ENCODE data around the gene FRAS1.

Gene FRAS1

GRCh38 chr4:78552389-78553042 lies 495.4 kb downstream of the FRAS1 start:
- Histone ChIP-seq H3K36me3 (ENCODE audit: insufficient read depth, low read length) (no peaks in the 10 kb centered on the region), H4K20me1 (ENCODE audit: insufficient read depth, low read length) (no peaks in the 10 kb centered on the region), H3K27ac (ENCODE audit: low read length) (no peak overlapping the region), H2AFZ (ENCODE audit: low read depth, low read length) (no peak overlapping the region), H3K79me2 (ENCODE audit: insufficient read depth, low read length) (no peaks in the 10 kb centered on the region), H3K9ac (ENCODE audit: low read depth, low read length) (no peak overlapping the region), H3K9me3 (ENCODE audit: insufficient read depth, low read length, severe bottlenecking) (peaks cover 3% of the 10 kb centered on the region), H3K27me3 (ENCODE audit: insufficient read depth, low read length, poor library complexity) (no peaks in the 10 kb centered on the region), H3K4me2 (ENCODE audit: insufficient read depth, low read length) (no peak overlapping the region), H3K4me1 (ENCODE audit: insufficient read depth, low read length) (peaks cover 5% of the 10 kb centered on the region; the same call in 1 of the 2 replicates), H3K4me3 (ENCODE audit: low read depth in 1 of 2, low read length in 2 of 2) (no peak overlapping the region)
- ATAC-seq (ENCODE audit: insufficient read depth, low read depth) (0 out of 3 replicates have a peak, but pooled peaks have one; percentile 29), DNase-seq (no peak)
- TF ChIP-seq EZH2 (IDR thresholded peaks at IDR 0.05; ENCODE audit: borderline replicate concordance, low read depth, low read length, severe bottlenecking), result no peak
- TF ChIP-seq, protein P1, sequence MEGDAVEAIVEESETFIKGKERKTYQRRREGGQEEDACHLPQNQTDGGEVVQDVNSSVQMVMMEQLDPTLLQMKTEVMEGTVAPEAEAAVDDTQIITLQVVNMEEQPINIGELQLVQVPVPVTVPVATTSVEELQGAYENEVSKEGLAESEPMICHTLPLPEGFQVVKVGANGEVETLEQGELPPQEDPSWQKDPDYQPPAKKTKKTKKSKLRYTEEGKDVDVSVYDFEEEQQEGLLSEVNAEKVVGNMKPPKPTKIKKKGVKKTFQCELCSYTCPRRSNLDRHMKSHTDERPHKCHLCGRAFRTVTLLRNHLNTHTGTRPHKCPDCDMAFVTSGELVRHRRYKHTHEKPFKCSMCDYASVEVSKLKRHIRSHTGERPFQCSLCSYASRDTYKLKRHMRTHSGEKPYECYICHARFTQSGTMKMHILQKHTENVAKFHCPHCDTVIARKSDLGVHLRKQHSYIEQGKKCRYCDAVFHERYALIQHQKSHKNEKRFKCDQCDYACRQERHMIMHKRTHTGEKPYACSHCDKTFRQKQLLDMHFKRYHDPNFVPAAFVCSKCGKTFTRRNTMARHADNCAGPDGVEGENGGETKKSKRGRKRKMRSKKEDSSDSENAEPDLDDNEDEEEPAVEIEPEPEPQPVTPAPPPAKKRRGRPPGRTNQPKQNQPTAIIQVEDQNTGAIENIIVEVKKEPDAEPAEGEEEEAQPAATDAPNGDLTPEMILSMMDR (IDR thresholded peaks at IDR 0.05; ENCODE audit: borderline replicate concordance, extremely low read depth, low read length, poor library complexity, severe bottlenecking), result no peak

GRCh38 chr4:78553043-78553396 lies 495.9 kb downstream of the FRAS1 start:
- Histone ChIP-seq H3K36me3 (ENCODE audit: insufficient read depth, low read length) (no peaks in the 10 kb centered on the region), H3K4me3 (ENCODE audit: low read depth in 1 of 2, low read length in 2 of 2) (no peak overlapping the region), H3K9me3 (ENCODE audit: insufficient read depth, low read length, severe bottlenecking) (peaks cover 3% of the 10 kb centered on the region), H3K4me1 (ENCODE audit: insufficient read depth, low read length) (peaks cover 5% of the 10 kb centered on the region; the same call in 1 of the 2 replicates), H3K27ac (ENCODE audit: low read length) (no peak overlapping the region), H2AFZ (ENCODE audit: low read depth, low read length) (no peak overlapping the region), H3K79me2 (ENCODE audit: insufficient read depth, low read length) (no peaks in the 10 kb centered on the region), H3K4me2 (ENCODE audit: insufficient read depth, low read length) (no peak overlapping the region), H3K9ac (ENCODE audit: low read depth, low read length) (no peak overlapping the region), H3K27me3 (ENCODE audit: insufficient read depth, low read length, poor library complexity) (no peaks in the 10 kb centered on the region), H4K20me1 (ENCODE audit: insufficient read depth, low read length) (no peaks in the 10 kb centered on the region)
- ATAC-seq (ENCODE audit: insufficient read depth, low read depth) (0 out of 3 replicates have a peak, but pooled peaks have one; percentile 37), DNase-seq (no peak)
- no peak for TF ChIP-seq EZH2 (IDR thresholded peaks at IDR 0.05; ENCODE audit: borderline replicate concordance, low read depth, low read length, severe bottlenecking)
- TF ChIP-seq, protein P1 (IDR thresholded peaks at IDR 0.05; ENCODE audit: borderline replicate concordance, extremely low read depth, low read length, poor library complexity, severe bottlenecking), result no peak

GRCh38 chr4:78553529-78554060 lies 496.5 kb downstream of the FRAS1 start:
- Histone ChIP-seq H3K27ac (ENCODE audit: low read length) (no peak overlapping the region), H3K79me2 (ENCODE audit: insufficient read depth, low read length) (no peaks in the 10 kb centered on the region), H3K9ac (ENCODE audit: low read depth, low read length) (no peak overlapping the region), H2AFZ (ENCODE audit: low read depth, low read length) (no peak overlapping the region), H3K4me1 (ENCODE audit: insufficient read depth, low read length) (peaks cover 5% of the 10 kb centered on the region; the same call in 1 of the 2 replicates), H3K36me3 (ENCODE audit: insufficient read depth, low read length) (no peaks in the 10 kb centered on the region), H3K27me3 (ENCODE audit: insufficient read depth, low read length, poor library complexity) (no peaks in the 10 kb centered on the region), H3K9me3 (ENCODE audit: insufficient read depth, low read length, severe bottlenecking) (peaks cover 3% of the 10 kb centered on the region), H3K4me3 (ENCODE audit: low read depth in 1 of 2, low read length in 2 of 2) (no peak overlapping the region), H3K4me2 (ENCODE audit: insufficient read depth, low read length) (no peak overlapping the region), H4K20me1 (ENCODE audit: insufficient read depth, low read length) (no peaks in the 10 kb centered on the region)
- ATAC-seq (ENCODE audit: insufficient read depth, low read depth) (no peak), DNase-seq (no peak)
- no peak for TF ChIP-seq EZH2 (IDR thresholded peaks at IDR 0.05; ENCODE audit: borderline replicate concordance, low read depth, low read length, severe bottlenecking)
- TF ChIP-seq, protein P1 (IDR thresholded peaks at IDR 0.05; ENCODE audit: borderline replicate concordance, extremely low read depth, low read length, poor library complexity, severe bottlenecking), result no peak

All from DND-41 (cell line).